ENCODE results near the gene GALNT11. TPM values are rescaled to one million over a fixed set of nuclear protein-coding genes. Genes with fewer than 3 reads are reported as not detected.
"Not testable (repeated sequence)": the region's sequence is repeated elsewhere in the genome, so short reads cannot be mapped to it uniquely, and the experiment has no call there.

GALNT11 gene
- total RNA-seq, 1 donor from 2014 or later: 22.1 TPM

GRCh38 chr7:152074673-152075072 is 49.2 kb downstream of the GALNT11 start:
- H3K9me3 Mint-ChIP-seq: peaks cover 7% of the 10 kb centered on the region
- peaks cover 8% of the 10 kb centered on the region for H3K36me3 Mint-ChIP-seq (ENCODE audit: low read depth)
- no peaks in the 10 kb centered on the region for H3K27me3 Mint-ChIP-seq
- peaks cover 21% of the 10 kb centered on the region for H3K4me1 Mint-ChIP-seq
- intact Hi-C loops (cut with micrococcal nuclease): no loop called here
- no peak for DNase-seq
- H3K27ac Mint-ChIP-seq: no peak overlapping the region
- H3K4me3 Mint-ChIP-seq: no peak overlapping the region

GRCh38 chr7:152075379-152075778 is 49.9 kb downstream of the GALNT11 start:
- DNase-seq; H3K27me3 Mint-ChIP-seq; H3K27ac Mint-ChIP-seq; H3K4me3 Mint-ChIP-seq; H3K9me3 Mint-ChIP-seq; H3K36me3 Mint-ChIP-seq (ENCODE audit: low read depth); intact Hi-C loops (cut with micrococcal nuclease): not testable (repeated sequence)
- peaks cover 21% of the 10 kb centered on the region for H3K4me1 Mint-ChIP-seq

GRCh38 chr7:152076324-152076821 is 50.9 kb downstream of the GALNT11 start:
- H3K4me1 Mint-ChIP-seq: peaks cover 21% of the 10 kb centered on the region
- no peaks in the 10 kb centered on the region for H3K9me3 Mint-ChIP-seq
- H3K36me3 Mint-ChIP-seq (ENCODE audit: low read depth): no peaks in the 10 kb centered on the region
- H3K27ac Mint-ChIP-seq: no peak overlapping the region
- H3K27me3 Mint-ChIP-seq: no peaks in the 10 kb centered on the region
- DNase-seq: peak; percentile 63
- no peak overlapping the region for H3K4me3 Mint-ChIP-seq
- intact Hi-C loops (cut with micrococcal nuclease): no loop called here

GRCh38 chr7:152076940-152077933 is 51.8 kb downstream of the GALNT11 start:
- no peaks in the 10 kb centered on the region for H3K27me3 Mint-ChIP-seq
- H3K9me3 Mint-ChIP-seq: no peaks in the 10 kb centered on the region
- intact Hi-C loops (cut with micrococcal nuclease): no loop called here
- no peaks in the 10 kb centered on the region for H3K36me3 Mint-ChIP-seq (ENCODE audit: low read depth)
- no peak overlapping the region for H3K27ac Mint-ChIP-seq
- peaks cover 21% of the 10 kb centered on the region for H3K4me1 Mint-ChIP-seq
- DNase-seq: no peak
- H3K4me3 Mint-ChIP-seq: no peak overlapping the region

- no peak overlapping the region for H3K4me3 Mint-ChIP-seq
- no peak for DNase-seq
- H3K36me3 Mint-ChIP-seq (ENCODE audit: low read depth): no peaks in the 10 kb centered on the region
- H3K4me1 Mint-ChIP-seq: peaks cover 23% of the 10 kb centered on the region
- intact Hi-C loops (cut with micrococcal nuclease): no loop called here
- H3K9me3 Mint-ChIP-seq: no peaks in the 10 kb centered on the region
- no peaks in the 10 kb centered on the region for H3K27me3 Mint-ChIP-seq
- no peak overlapping the region for H3K27ac Mint-ChIP-seq
These were observed 52.6 kb downstream of the GALNT11 start for GRCh38 chr7:152078025-152078424.

GRCh38 chr7:152078786-152079185 is 53.3 kb downstream of the GALNT11 start:
- no peak for DNase-seq
- no peaks in the 10 kb centered on the region for H3K27me3 Mint-ChIP-seq
- H3K9me3 Mint-ChIP-seq: no peaks in the 10 kb centered on the region
- intact Hi-C loops (cut with micrococcal nuclease): no loop called here
- peaks cover 23% of the 10 kb centered on the region for H3K4me1 Mint-ChIP-seq
- no peaks in the 10 kb centered on the region for H3K36me3 Mint-ChIP-seq (ENCODE audit: low read depth)
- no peak overlapping the region for H3K27ac Mint-ChIP-seq
- no peak overlapping the region for H3K4me3 Mint-ChIP-seq

GRCh38 chr7:152081088-152081487 is 55.6 kb downstream of the GALNT11 start:
- Mint-ChIP-seq H3K27me3 (no peaks in the 10 kb centered on the region), H3K9me3 (peaks cover 4% of the 10 kb centered on the region), H3K4me1 (peaks cover 23% of the 10 kb centered on the region), H3K36me3 (ENCODE audit: low read depth) (no peaks in the 10 kb centered on the region), H3K27ac (no peak overlapping the region), H3K4me3 (no peak overlapping the region)
- DNase-seq: no peak
- intact Hi-C loops (cut with micrococcal nuclease): no loop called here

- H3K27ac Mint-ChIP-seq; H3K9me3 Mint-ChIP-seq; H3K27me3 Mint-ChIP-seq; intact Hi-C loops (cut with micrococcal nuclease); H3K4me3 Mint-ChIP-seq; H3K36me3 Mint-ChIP-seq (ENCODE audit: low read depth); DNase-seq: not testable (repeated sequence)
- H3K4me1 Mint-ChIP-seq: peaks cover 21% of the 10 kb centered on the region
These were observed 56.7 kb downstream of the GALNT11 start for GRCh38 chr7:152082073-152082721.

- no peak for DNase-seq
- intact Hi-C loops (cut with micrococcal nuclease): no loop called here
- Mint-ChIP-seq H3K4me3 (no peak overlapping the region), H3K4me1 (peaks cover 3% of the 10 kb centered on the region), H3K27ac (no peak overlapping the region), H3K9me3 (peaks cover 16% of the 10 kb centered on the region), H3K27me3 (no peaks in the 10 kb centered on the region), H3K36me3 (ENCODE audit: low read depth) (peaks cover 7% of the 10 kb centered on the region)
These were observed 59.7 kb downstream of the GALNT11 start for GRCh38 chr7:152085131-152085530.

- DNase-seq: no peak
- Mint-ChIP-seq H3K27me3 (no peaks in the 10 kb centered on the region), H3K36me3 (ENCODE audit: low read depth) (peaks cover 7% of the 10 kb centered on the region), H3K27ac (no peak overlapping the region), H3K4me3 (no peak overlapping the region), H3K4me1 (peaks cover 3% of the 10 kb centered on the region), H3K9me3 (peaks cover 16% of the 10 kb centered on the region)
- intact Hi-C loops (cut with micrococcal nuclease): no loop called here
These were observed 61.0 kb downstream of the GALNT11 start for GRCh38 chr7:152086513-152086912.

GRCh38 chr7:152089183-152089582 is 63.7 kb downstream of the GALNT11 start:
- intact Hi-C loops (cut with micrococcal nuclease): no loop called here

GRCh38 chr7:152090747-152091146 is 65.3 kb downstream of the GALNT11 start:
- intact Hi-C loops (cut with micrococcal nuclease): no loop called here
- no peak overlapping the region for H3K4me3 Mint-ChIP-seq
- H3K27me3 Mint-ChIP-seq: no peaks in the 10 kb centered on the region
- H3K27ac Mint-ChIP-seq: no peak overlapping the region
- H3K9me3 Mint-ChIP-seq: peaks cover 12% of the 10 kb centered on the region
- DNase-seq: no peak
- H3K4me1 Mint-ChIP-seq: no peaks in the 10 kb centered on the region
- peaks cover 14% of the 10 kb centered on the region for H3K36me3 Mint-ChIP-seq (ENCODE audit: low read depth)

More at GRCh38 chr7:152089183-152089582, 63.7 kb downstream of the GALNT11 start:
- peaks cover 10% of the 10 kb centered on the region for H3K36me3 Mint-ChIP-seq (ENCODE audit: low read depth)
- H3K27ac Mint-ChIP-seq: no peak overlapping the region
- no peak overlapping the region for H3K4me3 Mint-ChIP-seq
- peaks cover 16% of the 10 kb centered on the region for H3K9me3 Mint-ChIP-seq
- DNase-seq: no peak
- no peaks in the 10 kb centered on the region for H3K4me1 Mint-ChIP-seq
- H3K27me3 Mint-ChIP-seq: no peaks in the 10 kb centered on the region

- intact Hi-C loops (cut with micrococcal nuclease): no loop called here
- Mint-ChIP-seq H3K27me3 (no peaks in the 10 kb centered on the region), H3K27ac (no peak overlapping the region), H3K4me1 (no peaks in the 10 kb centered on the region), H3K36me3 (ENCODE audit: low read depth) (peaks cover 13% of the 10 kb centered on the region), H3K4me3 (no peak overlapping the region), H3K9me3 (peaks cover 2% of the 10 kb centered on the region)
- DNase-seq: no peak
These were observed 68.2 kb downstream of the GALNT11 start for GRCh38 chr7:152093717-152094116.

GRCh38 chr7:152095771-152096170 is 70.3 kb downstream of the GALNT11 start:
- Mint-ChIP-seq H3K4me1 (no peaks in the 10 kb centered on the region), H3K9me3 (no peaks in the 10 kb centered on the region), H3K36me3 (ENCODE audit: low read depth) (peaks cover 11% of the 10 kb centered on the region), H3K4me3 (no peak overlapping the region), H3K27me3 (no peaks in the 10 kb centered on the region), H3K27ac (no peak overlapping the region)
- intact Hi-C loops (cut with micrococcal nuclease): no loop called here
- no peak for DNase-seq

All from activated CD4-positive, alpha-beta T cell treated with anti-CD3 and anti-CD28 coated beads, Interleukin-2, amount 10 ng/mL, durations not matched to agents 24 days and 14 days (primary cell).